PFSK-1 (cell line): ENCODE measurements around the gene EPHA7.

Experiments used
- FOXP2 ChIP-seq: optimal IDR thresholded peaks from 2 replicates; pipeline ENCODE3; 2011; ENCODE audit warnings: borderline replicate concordance, control low read depth, inconsistent platforms; ENCODE audit not compliant: insufficient read depth; ENCODE audit errors: extremely low read length, extremely low read depth
- POLR2AphosphoS5 ChIP-seq: IDR thresholded peaks from 2 replicates; pipeline ENCODE4 v1.6.1; 2012; ENCODE audit warnings: low read depth, mild to moderate bottlenecking, control low read depth, low read length, moderate library complexity
- REST ChIP-seq, 2 experiments: IDR thresholded peaks; 2 replicates each; pipeline versions ENCODE4 v1.6.1 to v1.8.0; 2011 to 2012; ENCODE audit warnings: low read depth in 2 of 2, low read length in 2 of 2, control low read depth in 1 of 2, inconsistent platforms in 1 of 2, mild to moderate bottlenecking in 1 of 2, moderate library complexity in 1 of 2; ENCODE audit not compliant: insufficient read depth in 1 of 2
- SIN3A ChIP-seq: IDR thresholded peaks from 2 replicates; pipeline ENCODE4 v1.6.1; 2012; ENCODE audit warnings: mild to moderate bottlenecking, low read length, moderate library complexity, borderline replicate concordance; ENCODE audit not compliant: insufficient read depth
- TAF1 ChIP-seq: IDR thresholded peaks from 2 replicates; pipeline ENCODE4 v1.6.1; 2012; ENCODE audit warnings: low read length, control low read depth, borderline replicate concordance; ENCODE audit not compliant: insufficient read depth

Gene EPHA7

GRCh38 chr6:93329301-93330000 is 89.9 kb downstream of the EPHA7 start:
- TF ChIP-seq FOXP2, result no peak
- no peak for TF ChIP-seq SIN3A
- TF ChIP-seq POLR2AphosphoS5, result no peak
- TF ChIP-seq TAF1, result no peak
- no peak for TF ChIP-seq REST (IDR thresholded peaks at IDR 0.05; ENCODE audit: insufficient read depth in 1 of 2, low read depth in 2 of 2, low read length in 2 of 2)

- TF ChIP-seq SIN3A, result no peak
- no peak for TF ChIP-seq REST (IDR thresholded peaks at IDR 0.05; ENCODE audit: insufficient read depth in 1 of 2, low read depth in 2 of 2, low read length in 2 of 2)
- no peak for TF ChIP-seq TAF1
- TF ChIP-seq FOXP2, result no peak
- no peak for TF ChIP-seq POLR2AphosphoS5
These were observed 91.5 kb downstream of the EPHA7 start for GRCh38 chr6:93327857-93328256.

- TF ChIP-seq REST (IDR thresholded peaks at IDR 0.05; ENCODE audit: insufficient read depth in 1 of 2, low read depth in 2 of 2, low read length in 2 of 2) (no peak), TAF1 (no peak), POLR2AphosphoS5 (no peak), FOXP2 (no peak), SIN3A (no peak)
These were observed 93.6 kb downstream of the EPHA7 start for GRCh38 chr6:93325761-93326160.

GRCh38 chr6:93323630-93324029 is 95.7 kb downstream of the EPHA7 start:
- TF ChIP-seq TAF1 (no peak), SIN3A (no peak), FOXP2 (no peak), REST (IDR thresholded peaks at IDR 0.05; ENCODE audit: insufficient read depth in 1 of 2, low read depth in 2 of 2, low read length in 2 of 2) (no peak), POLR2AphosphoS5 (no peak)

GRCh38 chr6:93322651-93323050 is 96.7 kb downstream of the EPHA7 start:
- no peak for TF ChIP-seq SIN3A
- no peak for TF ChIP-seq FOXP2
- no peak for TF ChIP-seq TAF1
- TF ChIP-seq POLR2AphosphoS5, result no peak
- TF ChIP-seq REST (IDR thresholded peaks at IDR 0.05; ENCODE audit: insufficient read depth in 1 of 2, low read depth in 2 of 2, low read length in 2 of 2), result no peak
